Myocyte (in vitro differentiated cells): ENCODE data around the gene IRAK1BP1. TPM values are rescaled to one million over a fixed set of nuclear protein-coding genes. Genes with fewer than 3 reads are reported as not detected.
"Not testable (repeated sequence)": the region's sequence is repeated elsewhere in the genome, so short reads cannot be mapped to it uniquely, and the experiment has no call there.

Experiments
- DNase-seq: peaks from one replicate; pipeline ENCODE4 v3.0.0-alpha.2; 2012; ENCODE audit warnings: low read depth
- total RNA-seq: library from RNA; depleted of rRNA; stranded (reverse); fragments of >200 nt; gene quantifications from 2 replicates; pipeline ENCODE4 v1.2.3, GENCODE V29; 2014

The IRAK1BP1 gene
- total RNA-seq, 1 donor from 2014 or later: 2.9 TPM

DNA sequence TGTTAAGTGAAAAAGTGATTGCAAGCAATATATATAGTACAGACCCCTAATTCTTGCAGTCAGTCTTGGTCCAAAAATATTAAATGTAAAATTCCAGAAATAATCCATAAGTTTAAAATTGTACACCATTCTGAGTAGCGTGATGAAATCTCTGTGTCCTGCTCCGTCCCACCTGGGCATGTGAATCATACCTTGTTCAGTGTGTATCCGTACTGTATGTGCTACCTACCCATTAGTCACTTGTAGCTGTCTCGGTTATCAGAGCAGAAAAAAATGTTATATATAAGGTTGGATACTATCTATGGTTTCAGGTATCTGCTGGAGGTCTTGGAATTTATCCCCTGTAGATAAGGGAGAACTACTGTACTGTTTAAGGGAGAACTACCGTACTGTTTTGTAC is 16.3 kb downstream of the IRAK1BP1 start:
- DNase-seq: no peak

DNA sequence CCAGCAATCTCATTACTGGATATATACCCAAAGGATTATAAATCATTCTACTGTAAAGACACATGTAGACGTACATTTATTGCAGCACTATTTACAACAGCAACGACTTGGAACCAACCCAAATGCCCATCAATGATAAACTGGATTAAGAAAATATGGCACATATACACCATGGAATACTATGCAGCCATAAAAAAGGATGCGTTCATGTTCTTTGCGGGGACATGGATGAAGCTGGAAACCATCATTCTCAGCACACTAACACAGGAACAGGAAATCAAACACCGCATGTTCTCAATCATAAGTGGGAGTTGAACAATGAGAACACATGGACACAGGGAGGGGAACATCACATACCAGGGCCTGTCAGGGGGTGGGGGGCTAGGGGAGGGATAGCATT is 22.6 kb downstream of the IRAK1BP1 start:
- DNase-seq: not testable (repeated sequence)

DNA sequence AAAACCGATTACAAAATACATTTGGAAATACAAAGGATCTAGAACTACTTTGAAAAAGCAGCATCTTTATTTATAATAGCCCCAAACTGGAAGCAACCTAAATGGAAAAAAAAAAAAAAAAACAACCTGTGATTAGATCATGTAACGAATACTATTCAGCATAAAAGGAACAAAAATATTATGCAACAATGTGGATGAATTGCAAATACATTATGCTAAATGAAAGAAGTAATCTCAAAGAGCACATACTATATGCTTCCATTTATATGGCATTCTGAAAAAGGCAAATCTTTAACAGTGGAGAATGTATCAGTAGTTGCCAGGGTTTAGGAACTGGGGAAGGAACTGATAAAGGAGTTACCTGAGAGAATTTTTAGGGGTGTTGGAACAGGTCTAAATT is 28.9 kb downstream of the IRAK1BP1 start:
- no peak for DNase-seq

DNA sequence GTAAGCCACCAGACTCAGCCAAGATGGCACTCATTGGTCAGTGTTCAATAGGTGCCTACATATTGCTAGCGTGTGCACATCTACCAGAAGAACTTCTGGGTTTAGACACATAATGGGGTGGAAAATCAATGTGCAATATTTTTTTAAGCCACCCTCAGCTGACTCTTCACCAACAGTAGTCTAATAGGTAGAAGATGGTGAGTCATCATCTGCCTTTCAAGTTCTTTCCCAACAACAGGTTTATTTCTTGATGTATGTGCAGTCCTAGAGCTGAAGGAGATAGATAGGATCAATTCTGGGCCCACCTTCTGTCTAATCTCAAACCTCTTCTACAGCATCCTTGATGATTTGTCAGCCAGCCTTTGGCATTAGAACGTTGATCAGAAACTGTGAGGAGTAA is 41.3 kb downstream of the IRAK1BP1 start:
- no peak for DNase-seq

DNA sequence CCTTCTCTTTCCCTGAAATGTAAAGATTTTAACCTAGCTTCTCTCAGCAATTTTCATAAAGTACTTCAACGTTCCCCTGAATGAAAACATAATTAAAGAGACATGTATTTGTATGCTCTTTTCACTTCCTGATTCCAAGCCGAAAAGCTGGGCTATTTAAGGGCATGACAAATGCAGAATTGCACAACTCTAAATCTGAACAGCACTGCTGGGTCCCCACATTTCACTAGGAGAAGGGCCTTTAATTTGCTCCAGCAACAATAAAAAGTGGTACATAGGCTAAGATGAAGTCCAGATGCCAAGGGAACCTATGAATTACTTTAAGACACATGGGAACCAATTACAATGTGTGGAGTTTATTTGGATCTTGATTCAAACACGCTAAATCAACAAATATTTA is 42.0 kb downstream of the IRAK1BP1 start:
- peak; percentile 35 for DNase-seq

DNA sequence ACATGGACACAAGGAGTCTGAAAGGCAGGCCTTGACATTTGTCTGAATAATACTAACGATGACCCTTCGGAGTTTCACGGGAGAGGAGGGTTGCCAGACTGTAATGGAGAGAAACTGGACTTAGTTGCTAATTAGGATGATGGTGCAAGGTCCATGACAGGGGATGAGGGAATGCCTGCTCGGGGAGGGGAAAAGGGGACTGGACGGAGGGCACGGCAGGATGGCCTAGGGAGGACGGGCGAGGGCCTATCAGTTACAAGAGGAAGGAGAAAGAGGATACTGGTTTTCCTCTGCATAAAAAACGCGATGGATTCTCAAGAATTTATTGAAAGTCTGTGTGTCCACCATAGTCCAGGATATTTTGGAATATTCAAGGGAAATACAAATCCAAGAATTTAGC is 42.7 kb downstream of the IRAK1BP1 start:
- no peak for DNase-seq

DNA sequence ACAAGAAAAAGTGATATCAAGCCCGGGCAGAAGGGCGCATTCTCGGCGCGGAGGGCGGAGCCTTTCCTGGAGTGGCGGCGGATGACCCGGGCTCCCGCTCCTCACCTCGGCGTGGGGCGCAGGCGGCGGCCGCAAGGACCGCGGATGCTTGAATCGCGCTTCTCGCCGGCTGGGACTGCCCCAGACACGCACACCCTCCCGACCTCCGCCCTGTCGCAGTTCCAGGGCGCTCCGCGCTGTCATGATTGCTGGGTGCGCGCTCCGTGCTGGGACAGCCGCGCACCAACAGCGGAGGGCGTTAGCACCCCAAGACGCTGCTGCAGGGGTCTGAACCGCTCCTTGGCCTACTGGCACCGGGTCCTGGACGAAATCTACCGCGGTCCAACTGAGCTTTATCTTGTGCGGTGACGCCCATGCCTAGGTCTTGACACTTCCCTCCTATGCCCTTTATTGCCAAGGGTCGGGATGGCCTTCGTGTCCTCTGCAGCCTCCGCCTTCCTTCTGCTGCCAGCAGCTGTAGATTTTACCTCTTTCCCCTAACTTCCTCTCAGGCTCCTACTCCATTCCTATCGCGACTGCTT is 43.3 kb downstream of the IRAK1BP1 start:
- DNase-seq: peak; percentile 11

DNA sequence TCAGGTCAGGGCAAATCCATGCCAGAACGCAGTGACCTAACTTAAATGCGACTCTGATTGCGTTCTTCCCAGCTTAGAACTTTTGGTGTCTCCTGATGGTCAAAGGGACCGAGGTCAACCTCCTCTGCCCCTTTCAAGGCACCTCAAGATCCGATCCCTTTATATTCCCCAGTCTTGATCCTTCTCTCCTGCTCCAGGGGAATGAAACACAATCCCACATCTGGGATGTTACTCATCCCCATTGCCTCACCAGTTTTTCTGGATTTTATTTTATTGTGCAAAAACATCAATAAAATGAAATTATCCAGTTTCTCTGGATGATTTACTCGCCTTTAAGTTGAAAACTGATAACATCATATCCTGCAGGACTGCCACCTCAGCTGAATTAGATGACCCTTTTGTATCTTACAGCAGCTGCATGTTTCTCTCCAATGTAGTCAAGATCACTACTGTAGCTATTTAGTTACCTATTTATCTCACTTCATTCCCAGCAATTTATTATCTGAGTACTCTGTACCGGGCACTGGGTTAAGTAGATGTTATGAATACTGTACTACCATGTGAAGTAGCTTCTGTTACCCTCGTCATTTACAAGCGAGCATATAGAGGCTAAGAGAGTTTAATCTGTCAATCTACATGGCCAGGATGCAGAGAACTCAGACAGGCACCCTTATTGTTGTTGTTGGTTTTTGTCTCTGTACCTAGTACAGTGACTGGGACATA is 44.0 kb downstream of the IRAK1BP1 start:
- no peak for DNase-seq

DNA sequence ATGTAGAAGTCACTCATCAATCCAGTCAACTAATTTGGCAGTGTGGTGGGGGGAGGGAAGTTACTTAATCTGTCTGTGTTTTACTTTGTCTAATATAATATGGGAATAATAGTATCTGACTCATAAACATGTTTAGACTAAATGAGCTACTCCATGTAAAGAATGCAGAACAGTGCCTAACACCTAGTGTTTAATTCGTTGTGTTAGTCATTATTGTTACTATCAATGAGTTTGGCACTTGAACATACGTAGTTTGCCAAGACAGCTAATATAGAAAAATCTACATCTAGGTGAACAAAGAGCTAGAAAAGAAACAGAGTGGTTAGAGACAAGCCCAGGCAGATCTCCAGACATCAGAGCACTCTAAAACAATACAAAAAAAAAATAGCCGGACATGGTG is 49.1 kb downstream of the IRAK1BP1 start:
- no peak for DNase-seq

DNA sequence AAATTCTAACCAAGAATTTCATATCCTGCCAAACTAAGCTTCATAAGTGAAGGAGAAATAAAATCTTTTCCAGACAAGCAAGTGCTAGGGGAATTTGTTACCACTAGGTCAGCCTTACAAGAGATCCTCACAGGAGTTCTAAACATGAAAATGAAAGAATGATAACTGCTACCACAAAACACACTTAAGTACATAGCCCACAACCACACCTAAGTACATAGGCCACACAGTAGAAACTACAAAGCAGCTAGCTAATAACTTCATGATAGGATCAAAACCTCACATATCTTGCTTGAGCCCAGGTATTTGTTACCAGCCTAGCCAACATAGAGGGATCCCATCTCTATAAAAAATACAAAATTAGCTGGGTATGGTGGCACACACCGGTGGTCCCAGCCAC is 50.4 kb downstream of the IRAK1BP1 start:
- DNase-seq: no peak

DNA sequence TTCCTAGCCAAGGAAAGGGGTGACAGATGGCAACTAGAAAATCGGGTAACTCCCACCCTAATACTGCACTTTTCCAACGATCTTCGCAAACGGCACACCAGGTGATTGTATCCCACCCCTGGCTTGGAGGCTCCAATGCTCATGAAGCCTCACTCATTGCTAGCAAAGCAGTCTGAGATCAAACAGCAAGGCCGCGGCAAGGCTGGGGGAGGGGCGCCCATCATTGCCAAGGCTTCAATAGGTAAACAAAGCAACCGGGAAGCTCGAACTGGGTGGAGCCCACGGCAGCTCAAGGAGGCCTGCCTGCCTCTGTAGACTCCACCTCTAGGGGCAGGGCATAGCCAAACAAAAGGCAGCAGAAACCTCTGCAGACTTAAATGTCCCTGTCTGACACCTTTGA is 53.8 kb downstream of the IRAK1BP1 start:
- DNase-seq: not testable (repeated sequence)

DNA sequence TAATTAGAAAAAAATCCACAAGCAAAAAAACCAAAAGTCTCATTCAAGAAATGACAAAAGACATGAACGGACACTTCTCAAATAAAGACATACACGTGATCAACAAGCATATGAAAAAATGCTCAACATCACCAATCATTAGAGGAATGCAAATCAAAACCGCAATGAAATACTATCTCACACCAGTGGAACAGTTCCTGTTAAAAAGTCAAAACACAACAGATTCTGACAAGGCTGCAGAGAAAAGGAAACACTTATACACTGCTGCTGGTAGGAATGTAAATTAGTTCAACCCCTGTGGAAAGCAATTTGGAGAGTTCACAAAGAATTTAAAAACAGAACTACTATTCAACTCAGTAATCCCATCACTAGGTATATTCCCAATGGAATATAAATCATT is 58.0 kb downstream of the IRAK1BP1 start:
- DNase-seq: no peak

DNA sequence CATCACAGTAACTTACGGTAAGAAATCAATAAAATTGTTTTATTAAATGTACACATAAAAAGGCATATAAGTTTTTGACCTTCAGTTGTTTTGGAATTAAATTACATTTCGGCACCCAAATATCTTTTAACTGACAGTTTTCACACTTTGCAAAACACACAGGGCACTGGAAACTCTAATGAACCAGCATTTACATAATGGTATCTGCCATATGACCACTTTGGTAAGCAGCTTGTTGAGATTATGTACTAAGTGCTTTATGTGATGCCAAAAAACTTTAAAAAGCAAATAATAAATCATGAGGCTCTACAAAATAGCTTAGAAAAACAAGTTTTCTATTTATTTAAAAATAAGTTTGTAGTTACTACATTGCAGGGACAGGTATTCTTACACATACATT is 68.2 kb downstream of the IRAK1BP1 start:
- DNase-seq: no peak

DNA sequence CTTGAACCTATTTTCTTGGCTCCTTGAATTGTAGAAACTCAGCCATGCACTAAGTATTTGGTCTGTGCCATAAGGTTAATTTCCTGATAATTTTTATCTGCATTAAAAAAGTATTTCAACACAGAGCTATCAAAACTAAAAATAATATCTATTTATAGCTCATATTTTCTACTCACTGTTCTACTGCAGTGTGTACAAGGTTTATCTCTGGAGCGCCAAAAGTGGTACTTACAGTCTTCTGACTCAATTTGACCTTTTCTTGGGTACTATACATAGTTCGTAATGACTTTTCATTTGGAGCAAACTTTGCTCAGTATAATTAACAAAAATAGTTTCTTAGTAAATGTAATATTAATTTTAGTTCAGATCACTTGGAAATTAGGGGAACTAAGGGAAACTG is 69.2 kb downstream of the IRAK1BP1 start:
- no peak for DNase-seq

DNA sequence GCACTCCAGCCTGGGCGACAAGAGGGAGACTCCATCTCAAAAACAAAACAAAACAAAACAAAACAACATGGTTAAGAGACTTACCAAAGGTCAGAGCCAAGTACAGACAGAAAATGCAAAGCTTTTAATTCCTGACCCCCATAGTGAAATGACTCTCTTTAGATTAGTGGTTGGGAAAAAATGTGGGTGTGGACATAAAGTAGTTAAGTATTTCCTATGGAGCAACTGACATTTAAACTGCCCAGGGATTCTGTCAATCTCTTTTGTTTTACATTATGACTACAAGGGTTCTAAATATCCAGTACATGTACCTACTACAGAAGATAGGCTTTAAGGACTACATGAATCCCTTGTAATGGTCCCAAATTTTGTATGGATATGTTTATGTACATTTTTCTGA is 75.1 kb downstream of the IRAK1BP1 start:
- no peak for DNase-seq

DNA sequence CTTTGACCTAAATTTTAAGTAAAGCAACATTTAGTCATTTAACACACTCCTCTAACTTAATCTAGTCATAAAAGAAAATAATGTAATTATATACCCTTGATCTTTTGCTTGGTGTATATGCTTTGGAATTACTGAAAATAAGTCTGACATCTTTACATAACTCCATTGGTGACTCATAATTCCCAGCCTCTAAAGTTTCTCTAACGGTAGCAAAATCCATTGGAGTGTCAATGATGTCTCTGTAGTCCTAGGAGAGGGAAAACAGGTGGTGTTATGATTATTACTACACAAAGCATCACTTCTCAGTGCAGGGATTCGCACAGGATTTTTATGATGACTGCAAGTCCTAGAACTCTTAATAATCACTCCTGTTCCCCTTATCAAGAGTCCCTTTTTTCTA is 80.2 kb downstream of the IRAK1BP1 start:
- DNase-seq: peak; percentile 18

DNA sequence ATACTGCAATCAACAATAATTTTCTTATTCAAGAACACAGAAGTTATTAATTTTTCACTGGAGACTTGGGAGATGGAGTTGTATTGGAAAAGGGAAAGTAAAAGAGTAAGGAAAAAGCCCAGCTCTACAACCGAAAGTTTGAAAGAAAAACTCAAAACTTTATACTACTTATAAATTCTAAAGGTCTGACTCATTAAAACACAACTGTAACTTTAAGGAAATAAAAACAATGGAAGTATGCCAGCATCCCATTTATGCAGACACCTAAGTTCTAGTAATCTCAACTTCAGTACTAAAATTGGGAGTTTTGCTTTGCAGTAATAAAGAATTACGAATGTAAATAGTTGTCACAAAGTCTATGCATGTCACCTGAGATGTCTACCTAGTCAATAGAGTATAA is 80.6 kb downstream of the IRAK1BP1 start:
- peak; percentile 5 for DNase-seq

DNA sequence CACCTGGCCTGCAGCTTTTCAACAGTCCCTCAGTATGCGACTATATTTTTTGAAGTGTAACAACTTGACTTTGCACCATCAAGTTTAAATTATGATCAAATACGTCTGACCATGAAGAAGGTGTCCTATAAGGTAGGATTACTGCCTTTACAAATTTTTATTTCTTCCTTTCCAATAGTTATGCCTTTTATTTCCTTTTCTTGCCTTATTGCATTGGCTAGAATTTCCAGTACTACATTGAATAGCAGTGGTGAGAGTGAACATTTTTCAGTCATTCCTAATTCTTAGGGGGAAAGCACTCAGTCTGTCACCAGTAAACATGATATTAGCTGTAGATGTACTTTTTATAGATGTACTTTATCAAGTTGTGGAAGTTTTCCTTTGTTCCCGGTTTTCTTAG is 81.4 kb downstream of the IRAK1BP1 start:
- no peak for DNase-seq

DNA sequence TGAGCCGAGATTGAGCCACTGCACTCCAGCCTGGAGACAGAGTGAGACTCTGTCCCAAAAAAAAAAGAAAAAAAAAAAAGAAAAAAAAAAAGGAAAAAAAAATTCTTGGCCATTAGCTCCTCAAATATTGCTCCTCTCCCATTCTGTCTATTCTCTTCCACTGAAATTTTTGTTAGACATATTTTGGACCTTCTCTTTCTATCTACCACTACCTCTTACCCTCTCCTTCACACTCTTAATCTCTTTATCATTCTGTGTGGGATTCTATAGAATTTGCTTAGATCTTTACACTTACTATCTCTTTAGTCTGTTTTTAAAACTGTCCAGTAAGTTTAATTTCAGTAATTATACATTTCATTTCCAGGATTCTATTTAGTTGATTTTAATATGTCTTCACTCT is 85.0 kb downstream of the IRAK1BP1 start:
- no peak for DNase-seq
